Prostate gland (tissue), 2 donors: Measurements from ENCODE around the gene ZNF764. TPM values are rescaled to one million over a fixed set of nuclear protein-coding genes. Genes with fewer than 3 reads are reported as not detected.

Experiments
- DNase-seq: peaks from one replicate; pipeline ENCODE4 v3.0.0-alpha.2; 2019; ENCODE audit warnings: low spot score
- H3K27ac ChIP-seq, 2 donors: fragments of 200-600 bp; sonication (generic); 2 replicates each; pipeline ENCODE4 v1.5.1; 2017 to 2019
- H3K27me3 ChIP-seq: fragments of 200-600 bp; sonication (generic); replicated peaks from 2 replicates; pipeline ENCODE4 v1.5.1; 2019; ENCODE audit not compliant: insufficient read depth
- H3K36me3 ChIP-seq, 2 donors: fragments of 200-600 bp; sonication (generic); 1 replicate in 1 of 2; 2 replicates in 1 of 2; pipeline versions ENCODE4 v1.5.1 to v1.8.1; 2017 to 2019
- H3K4me1 ChIP-seq: fragments of 200-600 bp; sonication (generic); replicated peaks from 2 replicates; pipeline ENCODE4 v1.5.1; 2019
- H3K4me3 ChIP-seq, 2 donors: fragments of 200-600 bp; sonication (generic); 2 replicates each; pipeline ENCODE4 v1.5.1; 2017 to 2019
- H3K9me3 ChIP-seq: fragments of 200-600 bp; sonication (generic); 2 replicates; pipeline ENCODE4 v1.5.1; 2017
- POLR2A ChIP-seq: fragments of 450-650 bp; IDR thresholded peaks from one replicate; pipeline ENCODE4 v1.6.1; 2016; ENCODE audit warnings: antibody characterized with exemption, mild to moderate bottlenecking
- POLR2AphosphoS5 ChIP-seq: sonication (generic); formaldehyde crosslinking; IDR thresholded peaks from one replicate; pipeline ENCODE4 v1.6.1; 2017; ENCODE audit warnings: antibody characterized with exemption
- WGBS: methylation state at CpG from one replicate; pipeline ENCODE4 v1.1.5; 2018; 5-methylcytosine and 5-hydroxymethylcytosine counted together
- intact Hi-C: fragments of 100-400 bp; cut with DNase I; formaldehyde crosslinking; loops from one replicate; pipeline ENCODE4 v1.14.2; 2022
- total RNA-seq, 2 donors: library from RNA; depleted of rRNA; stranded (reverse); fragments of >200 nt; gene quantifications; one replicate each; pipeline ENCODE4 v1.1.0, GENCODE V29; 2016
- TF ChIP-seq, protein P1 (sequence below), 4 experiments: fragments of 200-600 bp in 2 of 4; fragments of 450-650 bp in 2 of 4; sonication (generic) in 2 of 4; IDR thresholded peaks; 1 replicate in 3 of 4; 2 replicates in 1 of 4; pipeline ENCODE4 v1.5.1; 2016 to 2019; ENCODE audit warnings: antibody characterized with exemption in 4 of 4, mild to moderate bottlenecking in 2 of 4, moderate library complexity in 2 of 4

ZNF764 gene
- total RNA-seq, 2 donors from 2014 or later, result 15.7 to 22.5 TPM

DNA sequence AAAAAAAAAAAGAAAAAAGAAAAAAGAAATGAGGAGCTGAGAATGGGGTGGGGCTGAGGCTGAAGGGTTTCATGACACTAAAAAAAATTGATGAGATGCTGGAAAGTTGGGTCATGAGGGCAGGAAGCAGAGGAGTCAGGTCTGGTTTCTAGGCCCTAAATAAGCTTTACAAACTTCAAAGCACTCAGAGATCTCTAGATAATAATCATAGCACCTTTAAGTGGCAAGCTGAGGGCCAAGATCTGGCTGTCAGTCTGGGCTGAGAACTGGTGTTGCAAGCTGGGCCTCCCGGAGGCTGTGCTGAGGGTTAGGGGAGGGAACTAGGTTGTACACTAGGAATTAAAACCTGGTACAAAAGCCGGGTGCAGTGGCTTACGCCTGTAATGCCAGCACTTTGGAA lies 6.4 kb downstream of the ZNF764 start:
- Histone ChIP-seq H3K27ac (no peak overlapping the region), H3K4me3 (no peak overlapping the region), H3K9me3 (no peaks in the 10 kb centered on the region), H3K4me1 (no peaks in the 10 kb centered on the region), H3K27me3 (no peaks in the 10 kb centered on the region), H3K36me3 (peaks cover 0 to 9% of the 10 kb centered on the region in 2 donors)
- 40% methylated on average over 3 of the region's 3 CpGs for WGBS
- TF ChIP-seq, protein P1, sequence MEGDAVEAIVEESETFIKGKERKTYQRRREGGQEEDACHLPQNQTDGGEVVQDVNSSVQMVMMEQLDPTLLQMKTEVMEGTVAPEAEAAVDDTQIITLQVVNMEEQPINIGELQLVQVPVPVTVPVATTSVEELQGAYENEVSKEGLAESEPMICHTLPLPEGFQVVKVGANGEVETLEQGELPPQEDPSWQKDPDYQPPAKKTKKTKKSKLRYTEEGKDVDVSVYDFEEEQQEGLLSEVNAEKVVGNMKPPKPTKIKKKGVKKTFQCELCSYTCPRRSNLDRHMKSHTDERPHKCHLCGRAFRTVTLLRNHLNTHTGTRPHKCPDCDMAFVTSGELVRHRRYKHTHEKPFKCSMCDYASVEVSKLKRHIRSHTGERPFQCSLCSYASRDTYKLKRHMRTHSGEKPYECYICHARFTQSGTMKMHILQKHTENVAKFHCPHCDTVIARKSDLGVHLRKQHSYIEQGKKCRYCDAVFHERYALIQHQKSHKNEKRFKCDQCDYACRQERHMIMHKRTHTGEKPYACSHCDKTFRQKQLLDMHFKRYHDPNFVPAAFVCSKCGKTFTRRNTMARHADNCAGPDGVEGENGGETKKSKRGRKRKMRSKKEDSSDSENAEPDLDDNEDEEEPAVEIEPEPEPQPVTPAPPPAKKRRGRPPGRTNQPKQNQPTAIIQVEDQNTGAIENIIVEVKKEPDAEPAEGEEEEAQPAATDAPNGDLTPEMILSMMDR (IDR thresholded peaks at IDR 0.05), result no peak
- no peak for TF ChIP-seq POLR2AphosphoS5
- TF ChIP-seq POLR2A, result no peak
- no peak for DNase-seq
- intact Hi-C loops, result no loop called here

DNA sequence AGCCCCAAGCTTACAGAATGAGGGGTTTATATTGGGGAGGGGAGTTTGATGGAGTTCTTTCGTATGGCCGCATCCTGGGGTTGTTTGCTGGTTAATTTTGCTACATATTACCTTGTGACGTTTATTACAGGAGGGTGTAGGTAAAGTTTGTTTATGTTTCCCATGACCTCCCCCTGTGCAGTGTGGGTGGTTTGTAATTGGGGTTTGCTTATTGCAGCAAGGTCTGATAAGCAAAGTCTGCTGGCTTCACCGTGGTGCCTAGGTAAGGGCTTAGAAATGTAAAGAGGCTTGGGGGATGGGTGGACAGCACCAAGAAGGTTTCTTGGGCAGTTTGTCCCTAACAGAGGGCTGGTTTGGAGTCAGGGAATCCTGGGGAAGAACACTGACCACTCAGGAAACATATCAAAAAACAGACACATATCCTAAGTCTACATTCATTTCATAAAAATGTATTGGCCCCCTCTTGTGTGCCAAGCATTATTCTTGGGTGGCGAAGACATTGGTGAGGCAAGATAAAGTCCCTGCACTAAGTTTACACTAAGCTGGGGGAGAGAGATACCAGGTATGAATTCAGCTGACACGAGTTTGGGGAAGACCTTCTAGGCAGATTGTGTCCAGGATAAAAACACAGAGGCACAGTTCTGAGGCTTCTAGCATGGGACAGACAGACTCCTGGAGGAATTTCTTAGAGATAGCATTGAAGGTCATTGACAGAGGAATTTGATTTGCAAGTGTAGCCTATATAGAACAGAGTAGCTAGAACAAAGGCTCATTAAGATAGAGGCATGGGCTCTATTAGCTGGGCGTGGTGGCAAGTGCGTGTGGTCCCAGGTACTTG lies 9.5 kb downstream of the ZNF764 start:
- intact Hi-C loops, result no loop called here
- H3K9me3 ChIP-seq, result no peaks in the 10 kb centered on the region
- TF ChIP-seq POLR2A, result no peak
- no peak for TF ChIP-seq POLR2AphosphoS5
- TF ChIP-seq, protein P1 (IDR thresholded peaks at IDR 0.05), result no peak
- no peaks in the 10 kb centered on the region for H3K4me1 ChIP-seq
- H3K36me3 ChIP-seq, result no peaks in the 10 kb centered on the region
- no peaks in the 10 kb centered on the region for H3K27me3 ChIP-seq
- H3K27ac ChIP-seq, result no peak overlapping the region
- no peak for DNase-seq
- WGBS, result 70% methylated on average over 8 of the region's 8 CpGs
- H3K4me3 ChIP-seq, result no peak overlapping the region

DNA sequence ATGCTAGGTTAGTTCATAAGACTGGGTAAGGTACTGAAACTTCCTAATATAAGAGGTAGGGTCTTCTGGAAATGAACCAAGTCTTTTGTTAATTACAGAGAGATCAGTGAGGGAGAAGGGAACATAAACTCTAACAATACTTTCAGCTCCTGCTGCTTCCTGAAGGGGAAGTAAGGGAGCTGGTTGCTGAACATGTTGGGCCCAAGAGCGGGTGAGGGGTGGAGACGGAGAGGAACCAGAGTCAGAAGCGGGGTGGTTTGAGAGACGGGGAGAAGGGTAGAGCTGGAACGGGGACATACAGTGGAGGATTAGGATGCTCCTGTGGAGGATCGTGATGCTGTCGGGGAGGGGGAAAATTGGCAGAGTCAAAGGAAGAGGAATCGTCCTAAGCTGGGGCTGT lies 12.1 kb downstream of the ZNF764 start:
- Histone ChIP-seq H3K4me1 (no peaks in the 10 kb centered on the region), H3K36me3 (no peaks in the 10 kb centered on the region), H3K4me3 (no peak overlapping the region), H3K9me3 (no peaks in the 10 kb centered on the region), H3K27ac (no peak overlapping the region), H3K27me3 (no peaks in the 10 kb centered on the region)
- 81% methylated on average over 8 of the region's 8 CpGs for WGBS
- no peak for DNase-seq
- intact Hi-C loops, result no loop called here
- TF ChIP-seq, protein P1 (IDR thresholded peaks at IDR 0.05), result no peak
- TF ChIP-seq POLR2A (no peak), POLR2AphosphoS5 (no peak)

DNA sequence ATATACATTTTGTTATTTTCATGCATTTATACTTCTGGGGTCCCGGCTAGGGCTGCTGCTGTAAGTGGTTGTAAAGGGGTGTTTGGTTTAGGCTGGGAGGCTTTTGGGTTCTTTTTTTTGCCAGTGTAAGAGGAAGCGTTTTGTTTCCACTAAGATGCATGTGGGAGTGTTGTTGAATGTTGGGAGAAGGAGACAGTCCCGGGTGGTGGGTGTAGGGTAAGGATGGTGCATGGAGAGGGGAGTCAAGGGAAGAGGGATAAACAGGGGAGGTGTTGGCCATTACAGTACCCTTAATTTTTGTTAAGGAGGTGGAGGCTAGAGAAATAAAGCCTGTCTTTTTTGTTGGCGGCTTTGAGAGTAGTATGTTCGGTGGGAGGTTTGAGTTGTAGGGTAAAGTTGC lies 15.1 kb downstream of the ZNF764 start:
- H3K9me3 ChIP-seq, result no peaks in the 10 kb centered on the region
- WGBS, result 80% methylated on average over 5 of the region's 5 CpGs
- no peaks in the 10 kb centered on the region for H3K4me1 ChIP-seq
- TF ChIP-seq POLR2AphosphoS5, result no peak
- TF ChIP-seq, protein P1 (IDR thresholded peaks at IDR 0.05), result no peak
- no peak for TF ChIP-seq POLR2A
- intact Hi-C loops, result no loop called here
- no peak for DNase-seq
- no peaks in the 10 kb centered on the region for H3K36me3 ChIP-seq
- H3K27me3 ChIP-seq, result no peaks in the 10 kb centered on the region
- no peak overlapping the region for H3K4me3 ChIP-seq
- H3K27ac ChIP-seq, result no peak overlapping the region
